IMR-90 (cell line): ENCODE measurements around the gene UCK2. TPM values are rescaled to one million over a fixed set of nuclear protein-coding genes. Genes with fewer than 3 reads are reported as not detected.

Experiments used
- ATAC-seq: fragments of 200-7000 bp; cut with Tn5 transposase; 2 replicates; pipeline ENCODE4 v1.9.1; 2020; ENCODE audit warnings: low read depth, mild to moderate bottlenecking, moderate library complexity
- BruUV-seq: library from RNA; stranded (reverse); fragments of 400-500 nt; replicated peaks from 2 replicates; lab custom pipeline; 2021; lab: Mats Ljungman, UMichigan
- CTCF ChIA-PET: fragments of 300-600 bp; formaldehyde crosslinking; extraction: SDS; loops from one replicate; lab custom pipeline; 2021; ENCODE audit warnings: antibody characterized with exemption; lab: Yijun Ruan, JAX
- POLR2A ChIA-PET: fragments of 300-600 bp; sonication (Branson Sonifier 250); formaldehyde crosslinking; loops from one replicate; lab custom pipeline; 2022; ENCODE audit warnings: antibody characterized with exemption; ENCODE audit not compliant: unreplicated experiment; lab: Charles Lee
- DNase-seq: peaks from one replicate; pipeline ENCODE4 v3.0.0; 2013
- H2AFZ ChIP-seq: replicated peaks from 2 replicates; pipeline ENCODE3; 2013; ENCODE audit warnings: low read length, mild to moderate bottlenecking; ENCODE audit not compliant: poor library complexity
- H2AK5ac ChIP-seq: 2 replicates; pipeline ENCODE4 v1.6.1; 2013; ENCODE audit warnings: low read depth, low read length, inconsistent platforms
- H2AK9ac ChIP-seq: replicated peaks from 2 replicates; pipeline ENCODE3; 2013; ENCODE audit warnings: mild to moderate bottlenecking, low read depth, low read length, moderate library complexity; ENCODE audit not compliant: poor library complexity
- H2BK120ac ChIP-seq: 2 replicates; pipeline ENCODE4 v1.6.1; 2013; ENCODE audit warnings: low read depth, low read length, inconsistent platforms
- H2BK15ac ChIP-seq: 3 replicates; pipeline ENCODE4 v1.6.1; 2013; ENCODE audit warnings: low read depth, low read length, inconsistent platforms
- H2BK20ac ChIP-seq: 2 replicates; pipeline ENCODE4 v1.6.1; 2013; ENCODE audit warnings: low read depth, mild to moderate bottlenecking, inconsistent platforms, low read length, moderate library complexity
- H2BK5ac ChIP-seq: 2 replicates; pipeline ENCODE4 v1.6.1; 2013; ENCODE audit warnings: mild to moderate bottlenecking, low read depth, low read length, inconsistent platforms; ENCODE audit not compliant: poor library complexity, severe bottlenecking
- H3K14ac ChIP-seq: replicated peaks from 2 replicates; pipeline ENCODE4 v1.6.1; 2013; ENCODE audit warnings: low read depth, low read length, inconsistent platforms
- H3K18ac ChIP-seq: 2 replicates; pipeline ENCODE4 v1.6.1; 2013; ENCODE audit warnings: low read depth, low read length, control low read depth
- H3K23ac ChIP-seq: 2 replicates; pipeline ENCODE4 v1.6.1; 2013; ENCODE audit warnings: low read depth, low read length, inconsistent platforms
- H3K27ac ChIP-seq: 2 replicates; pipeline ENCODE4 v1.5.1; 2013; ENCODE audit warnings: mild to moderate bottlenecking, control low read depth, low read length; ENCODE audit not compliant: insufficient read depth
- H3K27me3 ChIP-seq: 2 replicates; pipeline ENCODE4 v1.6.1; 2013; ENCODE audit warnings: low read length; ENCODE audit not compliant: control insufficient read depth, insufficient read depth
- H3K36me3 ChIP-seq: 2 replicates; pipeline ENCODE4 v1.6.1; 2013; ENCODE audit warnings: low read length, mixed read lengths; ENCODE audit not compliant: control insufficient read depth, insufficient read depth
- H3K4ac ChIP-seq: 2 replicates; pipeline ENCODE4 v1.6.1; 2013; ENCODE audit warnings: low read depth, low read length, inconsistent platforms
- H3K4me1 ChIP-seq: 2 replicates; pipeline ENCODE4 v1.6.1; 2013; ENCODE audit warnings: low read length, mixed read lengths; ENCODE audit not compliant: control insufficient read depth, insufficient read depth
- H3K4me2 ChIP-seq: 2 replicates; pipeline ENCODE4 v1.6.1; 2013; ENCODE audit warnings: low read depth, mild to moderate bottlenecking, control low read depth, low read length, moderate library complexity
- H3K4me3 ChIP-seq: 2 replicates; pipeline ENCODE4 v1.5.1; 2013; ENCODE audit warnings: low read depth, mild to moderate bottlenecking, control low read depth, low read length, moderate library complexity; ENCODE audit not compliant: insufficient read depth
- H3K56ac ChIP-seq: 2 replicates; pipeline ENCODE4 v1.6.1; 2013; ENCODE audit warnings: low read length, inconsistent platforms; ENCODE audit not compliant: insufficient read depth; ENCODE audit errors: extremely low read depth
- H3K79me1 ChIP-seq, 2 experiments: 2 replicates each; pipeline ENCODE4 v1.6.1; 2013; ENCODE audit warnings: low read length in 2 of 2, inconsistent platforms in 1 of 2, low read depth in 1 of 2
- H3K9ac ChIP-seq: 2 replicates; pipeline ENCODE4 v1.6.1; 2013; ENCODE audit warnings: low read depth, low read length, control low read depth
- H3K9me1 ChIP-seq: 2 replicates; pipeline ENCODE4 v1.6.1; 2013; ENCODE audit warnings: low read length, inconsistent platforms; ENCODE audit not compliant: insufficient read depth
- H3K9me3 ChIP-seq: 2 replicates; pipeline ENCODE4 v1.6.1; 2013; ENCODE audit warnings: low read length; ENCODE audit not compliant: control insufficient read depth, insufficient read depth
- H4K20me1 ChIP-seq: 2 replicates; pipeline ENCODE4 v1.6.1; 2013; ENCODE audit warnings: low read length, inconsistent platforms; ENCODE audit not compliant: insufficient read depth
- H4K5ac ChIP-seq: 2 replicates; pipeline ENCODE4 v1.6.1; 2013; ENCODE audit warnings: mild to moderate bottlenecking, low read depth, low read length, control low read depth
- H4K8ac ChIP-seq, 2 experiments: 2 replicates each; pipeline ENCODE4 v1.6.1; 2013; ENCODE audit warnings: low read depth in 2 of 2, low read length in 2 of 2, control low read depth in 1 of 2, inconsistent platforms in 1 of 2
- H4K91ac ChIP-seq: 2 replicates; pipeline ENCODE4 v1.6.1; 2013; ENCODE audit warnings: low read depth, low read length, inconsistent platforms; ENCODE audit not compliant: insufficient read depth
- BHLHE40 ChIP-seq: fragments of 150-350 bp; IDR thresholded peaks from 2 replicates; pipeline ENCODE4 v1.6.1; 2016; ENCODE audit warnings: mild to moderate bottlenecking, low read depth, low read length
- CEBPB ChIP-seq: IDR thresholded peaks from 2 replicates; pipeline ENCODE4 v1.6.1; 2012; ENCODE audit warnings: low read depth, low read length, improper control_type of control experiment
- WGBS, 2 experiments: methylation state at CpG; one replicate each; pipeline versions ENCODE4 v1.1.5 to v1.1.7; 2013; ENCODE audit warnings: missing lambda C conversion rate in 2 of 2; ENCODE audit not compliant: insufficient read length in 1 of 2; ENCODE audit errors: extremely low coverage in 2 of 2; 5-methylcytosine and 5-hydroxymethylcytosine counted together
- dilution Hi-C: fragments of 300-500 bp; cut with HindIII; formaldehyde crosslinking; loops from one replicate; pipeline ENCODE4 v1.14.3; 2018; ENCODE audit warnings: low sequenced_read_pairs; ENCODE audit not compliant: unreplicated experiment
- in situ Hi-C: fragments of 300-500 bp; cut with MboI; formaldehyde crosslinking; loops from 3 replicates; pipeline ENCODE4 v1.14.3; 2019; ENCODE audit warnings: low sequenced_read_pairs, inconsistent platforms, mixed read lengths
- intact Hi-C: fragments of 100-400 bp; cut with micrococcal nuclease; formaldehyde crosslinking; loops from 2 replicates; pipeline ENCODE4 v1.10.0; 2022
- polyA plus RNA-seq, 3 experiments: library from polyadenylated mRNA; depleted of rRNA; stranded (reverse); fragments of >200 nt; gene quantifications; 2 replicates each; pipeline ENCODE4 v1.2.3, GENCODE V29; 2012; ENCODE audit warnings: low replicate concordance in 1 of 3
- total RNA-seq: library from RNA; depleted of rRNA; stranded (reverse); fragments of >200 nt; gene quantifications from 2 replicates; pipeline ENCODE4 v1.2.3, GENCODE V29; 2012

The UCK2 gene
- total and polyA plus RNA-seq, 2 of the 4 experiments (the other 2 are of a cell fraction), result 83.0 to 87.8 TPM

- H2BK15ac ChIP-seq, result no peak overlapping the region
- no peaks in the 10 kb centered on the region for H3K27me3 ChIP-seq
- no peak overlapping the region for H4K91ac ChIP-seq
- no peak overlapping the region for H4K5ac ChIP-seq
- POLR2A ChIA-PET, result no interaction called here
- intact Hi-C loops, result no loop called here
- no TSS peak for BruUV-seq
- no CpG with 5 or more reads among the region's 4 CpGs for WGBS, 2 experiments
- H3K9me3 ChIP-seq, result no peaks in the 10 kb centered on the region
- H4K20me1 ChIP-seq, result peaks cover 76% of the 10 kb centered on the region
- no peak overlapping the region for H3K23ac ChIP-seq
- no peak overlapping the region for H2AK5ac ChIP-seq
- peaks cover 38 to 78% of the 10 kb centered on the region in 2 experiments for H3K79me1 ChIP-seq
- dilution Hi-C loops, result no loop called here
- CTCF ChIA-PET, result no interaction called here
- no peak overlapping the region for H3K9ac ChIP-seq
- no peak overlapping the region for H3K14ac ChIP-seq
- in situ Hi-C loops, result no loop called here
- H3K9me1 ChIP-seq, result peaks cover 26% of the 10 kb centered on the region
- no peaks in the 10 kb centered on the region; the same call in 1 of the 2 replicates for H3K36me3 ChIP-seq
- no peak for DNase-seq
- H3K4me3 ChIP-seq, result no peak overlapping the region
- no peak overlapping the region for H3K56ac ChIP-seq
- H2BK5ac ChIP-seq, result no peak overlapping the region
- no peak overlapping the region for H2BK20ac ChIP-seq
- H2AK9ac ChIP-seq, result no peak overlapping the region
- H3K4me2 ChIP-seq, result no peak overlapping the region
- H2AFZ ChIP-seq, result no peak overlapping the region
- H3K18ac ChIP-seq, result no peak overlapping the region
- peaks cover 30% of the 10 kb centered on the region for H3K4me1 ChIP-seq
- H2BK120ac ChIP-seq, result no peak overlapping the region
- TF ChIP-seq BHLHE40, result no peak
- peak; percentile 50; the same call in 1 of the 2 replicates for TF ChIP-seq CEBPB
- no peak overlapping the region for H3K27ac ChIP-seq
- H4K8ac ChIP-seq, result no peak overlapping the region
- ATAC-seq, result no peak
- H3K4ac ChIP-seq, result no peak overlapping the region
These were observed 13.0 kb downstream of the UCK2 start for GRCh38 chr1:165840423-165840822.
